Mesothelial cell of epicardium (in vitro differentiated cells): ENCODE measurements around the gene RGS19. TPM values are rescaled to one million over a fixed set of nuclear protein-coding genes. Genes with fewer than 3 reads are reported as not detected.

Source experiments
- DNase-seq, 2 experiments: peaks; one replicate each; pipeline ENCODE4 v3.0.0; 2021; ENCODE audit warnings: low spot score in 2 of 2; ENCODE audit not compliant: unreplicated experiment in 2 of 2
- H3K27ac Mint-ChIP-seq: 2 replicates; pipeline ENCODE4 v1.8.0; 2021; ENCODE audit warnings: mixed read lengths
- H3K27me3 Mint-ChIP-seq: 2 replicates; pipeline ENCODE4 v1.8.0; 2021; ENCODE audit warnings: low read depth, mixed read lengths
- H3K36me3 Mint-ChIP-seq: 2 replicates; pipeline ENCODE4 v1.8.0; 2021; ENCODE audit warnings: mixed read lengths
- H3K4me1 Mint-ChIP-seq: 2 replicates; pipeline ENCODE4 v1.8.0; 2021; ENCODE audit warnings: mixed read lengths
- H3K4me3 Mint-ChIP-seq: 2 replicates; pipeline ENCODE4 v1.8.0; 2021; ENCODE audit warnings: mild to moderate bottlenecking, moderate library complexity, mixed read lengths
- H3K9me3 Mint-ChIP-seq: 2 replicates; pipeline ENCODE4 v1.8.0; 2021; ENCODE audit warnings: mixed read lengths
- total RNA-seq: library from RNA; stranded (reverse); gene quantifications from 3 replicates; pipeline ENCODE4 v1.2.1, GENCODE V29; 2021
- TF ChIP-seq, protein P1 (sequence below): fragments of 200-600 bp; sonication (generic); IDR thresholded peaks from one replicate; pipeline ENCODE4 v1.5.0; 2021; ENCODE audit warnings: antibody characterized with exemption; ENCODE audit not compliant: unreplicated experiment

RGS19 gene
- total RNA-seq, 1 donor from 2014 or later: 7.9 TPM

DNA sequence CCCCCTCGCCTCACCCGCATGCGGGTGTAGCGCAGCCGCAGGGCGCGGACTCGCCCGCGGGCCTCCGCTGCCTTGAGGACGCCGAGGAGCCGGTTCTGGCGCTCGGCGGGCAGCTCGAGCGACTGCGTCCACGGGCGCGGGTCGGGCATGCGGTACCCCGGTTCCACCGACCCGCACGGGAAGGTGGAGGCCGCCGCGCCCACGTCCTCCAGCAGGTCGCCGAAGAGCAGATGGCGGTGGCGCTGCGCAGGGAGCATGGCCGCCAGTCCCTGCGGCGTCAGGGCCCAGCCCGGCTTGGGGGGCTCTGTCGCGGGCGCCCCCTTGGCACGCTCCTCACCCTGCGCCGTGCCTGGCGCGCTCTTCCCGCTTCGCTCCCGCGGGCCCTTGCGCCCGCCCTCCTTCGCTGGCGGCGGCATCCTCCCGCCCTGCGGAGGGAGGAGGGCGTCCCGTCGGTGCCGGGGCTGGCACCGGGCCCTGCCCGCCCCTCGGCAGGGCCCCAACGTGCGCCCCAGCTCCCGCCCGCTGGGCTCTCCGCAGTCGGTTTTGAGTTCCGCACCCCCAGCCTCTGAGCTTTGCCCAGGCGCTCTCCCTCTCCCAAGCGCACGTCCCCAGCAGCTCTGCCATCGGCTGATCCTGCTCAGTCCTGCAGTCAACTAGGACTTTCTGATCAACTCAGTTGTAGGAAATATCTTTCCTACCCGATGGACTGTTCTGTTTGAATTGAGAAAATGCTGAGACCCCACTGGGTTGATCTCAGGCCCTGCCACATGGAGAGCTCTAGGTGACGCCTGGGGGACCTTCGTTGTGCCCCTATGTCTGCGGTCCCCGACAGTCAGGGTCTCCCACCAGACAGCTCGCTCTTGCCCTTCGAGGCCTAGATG, 4.7 kb upstream of the RGS19 start, which contains the start of gene LKAAEAR1:
LKAAEAR1 (minus strand) TSS at position 595 of the 881 bp plus-strand sequence; CDS start at position 416, 179 bp downstream.
- Mint-ChIP-seq H3K9me3 (no peaks in the 10 kb centered on the region), H3K4me3 (peak within 1 kb of the TSS; percentile 75), H3K27ac (no peak within 1 kb of the TSS), H3K4me1 (peaks cover 13% of the 10 kb centered on the region), H3K27me3 (peaks cover 77% of the 10 kb centered on the region), H3K36me3 (no peaks in the 10 kb centered on the region)
- TF ChIP-seq, protein P1, sequence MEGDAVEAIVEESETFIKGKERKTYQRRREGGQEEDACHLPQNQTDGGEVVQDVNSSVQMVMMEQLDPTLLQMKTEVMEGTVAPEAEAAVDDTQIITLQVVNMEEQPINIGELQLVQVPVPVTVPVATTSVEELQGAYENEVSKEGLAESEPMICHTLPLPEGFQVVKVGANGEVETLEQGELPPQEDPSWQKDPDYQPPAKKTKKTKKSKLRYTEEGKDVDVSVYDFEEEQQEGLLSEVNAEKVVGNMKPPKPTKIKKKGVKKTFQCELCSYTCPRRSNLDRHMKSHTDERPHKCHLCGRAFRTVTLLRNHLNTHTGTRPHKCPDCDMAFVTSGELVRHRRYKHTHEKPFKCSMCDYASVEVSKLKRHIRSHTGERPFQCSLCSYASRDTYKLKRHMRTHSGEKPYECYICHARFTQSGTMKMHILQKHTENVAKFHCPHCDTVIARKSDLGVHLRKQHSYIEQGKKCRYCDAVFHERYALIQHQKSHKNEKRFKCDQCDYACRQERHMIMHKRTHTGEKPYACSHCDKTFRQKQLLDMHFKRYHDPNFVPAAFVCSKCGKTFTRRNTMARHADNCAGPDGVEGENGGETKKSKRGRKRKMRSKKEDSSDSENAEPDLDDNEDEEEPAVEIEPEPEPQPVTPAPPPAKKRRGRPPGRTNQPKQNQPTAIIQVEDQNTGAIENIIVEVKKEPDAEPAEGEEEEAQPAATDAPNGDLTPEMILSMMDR: no peak
- DNase-seq: no peak

DNA sequence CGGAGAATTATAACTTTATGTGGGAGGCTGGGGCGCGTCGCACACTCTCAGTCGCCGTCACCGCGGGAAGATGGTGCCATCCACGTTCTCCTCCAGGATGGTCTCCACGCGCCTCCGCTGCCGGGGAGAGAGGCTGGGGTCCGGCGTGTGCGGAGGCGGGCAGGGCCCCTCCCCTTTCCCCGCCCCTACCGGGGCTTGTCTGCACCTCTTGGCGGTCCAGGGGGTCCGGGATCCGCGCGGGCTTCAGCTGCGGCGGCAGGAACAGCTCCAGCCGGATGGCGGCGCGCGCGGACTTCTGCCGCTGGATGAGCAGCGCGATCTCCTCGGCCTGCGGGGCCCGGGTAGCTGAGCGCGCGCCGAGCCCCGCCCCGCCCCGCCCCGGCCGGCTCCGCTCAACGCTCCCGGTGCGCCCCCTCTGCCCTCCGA, 4.1 kb upstream of the RGS19 start:
- H3K9me3 Mint-ChIP-seq: no peaks in the 10 kb centered on the region
- H3K36me3 Mint-ChIP-seq: no peaks in the 10 kb centered on the region
- peak; percentile 68 to 83 for DNase-seq
- peaks cover 18% of the 10 kb centered on the region for H3K4me1 Mint-ChIP-seq
- no peak overlapping the region for H3K27ac Mint-ChIP-seq
- H3K4me3 Mint-ChIP-seq: peak overlapping the region; percentile 60
- TF ChIP-seq, protein P1: peak; percentile 25
- peaks cover 71% of the 10 kb centered on the region for H3K27me3 Mint-ChIP-seq

DNA sequence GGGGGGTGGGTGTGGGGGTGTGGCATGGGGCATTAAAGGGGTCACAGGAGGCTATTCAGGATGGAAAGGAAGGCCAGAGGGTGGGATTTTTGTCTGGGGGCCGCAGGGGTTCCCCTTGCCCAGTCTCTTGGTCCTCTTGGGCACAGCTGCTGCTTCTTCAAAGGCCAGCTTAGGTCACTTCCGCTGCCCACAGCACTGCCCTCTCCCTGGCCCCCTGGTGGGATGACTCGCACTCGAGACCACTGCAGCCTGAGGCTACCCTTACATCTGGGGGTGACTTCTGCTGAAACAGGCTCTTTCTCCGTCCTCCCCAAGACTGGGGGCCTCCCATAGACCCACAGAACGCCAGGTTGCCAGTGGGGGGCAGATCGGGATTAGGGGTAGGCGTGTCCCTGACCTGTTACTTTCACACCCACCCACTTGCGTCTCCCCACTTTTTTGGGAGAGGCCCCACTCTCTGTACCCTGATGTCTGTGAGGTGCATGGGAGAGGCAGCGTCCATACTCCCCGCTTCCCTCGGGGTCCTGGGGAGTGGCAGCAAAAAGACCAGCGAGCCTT, 3.6 kb upstream of the RGS19 start:
- DNase-seq: no peak
- Mint-ChIP-seq H3K27me3 (peaks cover 66% of the 10 kb centered on the region), H3K36me3 (no peaks in the 10 kb centered on the region), H3K4me1 (peaks cover 18% of the 10 kb centered on the region), H3K27ac (no peak overlapping the region), H3K4me3 (peak overlapping the region; percentile 60), H3K9me3 (no peaks in the 10 kb centered on the region)
- TF ChIP-seq, protein P1: no peak

DNA sequence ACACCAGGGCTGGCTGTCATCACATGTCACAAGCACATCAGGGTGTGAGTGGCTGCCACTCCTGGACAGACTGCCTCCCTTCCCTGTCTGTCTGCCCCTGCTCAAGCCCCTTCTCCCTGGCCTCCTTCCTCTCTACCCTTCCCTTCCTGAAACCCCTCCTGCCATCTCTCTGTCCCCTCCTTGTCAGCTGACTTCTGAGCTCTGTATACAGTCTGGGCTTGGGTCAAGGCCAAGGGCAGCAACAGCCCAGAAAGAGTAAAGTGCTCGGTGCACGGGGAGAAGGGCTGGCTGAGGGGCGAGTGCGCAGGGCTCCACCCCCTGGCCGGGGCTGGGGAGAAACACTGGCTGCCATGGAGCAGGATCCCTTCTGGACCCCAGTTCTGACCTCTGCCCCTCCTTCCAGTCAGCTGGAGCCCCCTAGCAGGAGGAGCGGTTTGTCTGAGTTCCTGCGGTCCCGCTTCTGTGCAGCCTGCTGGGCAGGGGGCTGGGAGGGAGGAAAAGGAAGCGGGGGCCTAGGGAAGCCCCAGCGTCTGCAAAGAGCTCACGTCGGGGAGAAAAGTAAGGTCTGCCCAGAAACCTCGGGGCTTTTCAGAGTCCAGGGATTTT, 2.9 kb upstream of the RGS19 start:
- no peak overlapping the region for H3K27ac Mint-ChIP-seq
- TF ChIP-seq, protein P1: no peak
- no peaks in the 10 kb centered on the region for H3K36me3 Mint-ChIP-seq
- DNase-seq: no peak
- peaks cover 61% of the 10 kb centered on the region for H3K27me3 Mint-ChIP-seq
- H3K4me1 Mint-ChIP-seq: peaks cover 18% of the 10 kb centered on the region
- H3K4me3 Mint-ChIP-seq: peak overlapping the region; percentile 45
- no peaks in the 10 kb centered on the region for H3K9me3 Mint-ChIP-seq

DNA sequence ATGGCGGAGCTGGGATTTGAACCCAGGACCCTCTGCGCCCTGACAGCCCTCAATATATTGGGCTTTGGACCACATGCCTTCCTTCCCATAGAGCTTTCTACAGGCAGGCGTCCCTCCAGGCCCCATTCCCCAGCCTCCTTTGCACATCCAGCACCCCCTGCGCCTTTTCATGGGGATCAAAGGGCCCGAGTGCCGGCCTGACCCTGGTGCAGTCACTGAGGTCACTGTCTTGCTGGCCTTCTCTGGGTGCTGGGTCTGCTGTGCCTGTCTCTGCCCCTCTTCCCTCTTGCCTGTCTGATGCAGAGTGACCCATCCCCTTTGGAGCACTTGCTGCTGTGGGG, 2.3 kb upstream of the RGS19 start:
- Mint-ChIP-seq H3K27ac (no peak overlapping the region), H3K4me3 (peak overlapping the region; percentile 38), H3K36me3 (no peaks in the 10 kb centered on the region), H3K9me3 (no peaks in the 10 kb centered on the region), H3K27me3 (peaks cover 58% of the 10 kb centered on the region), H3K4me1 (peaks cover 18% of the 10 kb centered on the region)
- no peak for DNase-seq
- TF ChIP-seq, protein P1: no peak
